Body of pancreas (tissue), 4 donors: Measurements from ENCODE around the gene CHCHD5.

ENCODE experiments used
- POLR2A ChIP-seq, 3 donors: fragments of 450-650 bp; IDR thresholded peaks; one replicate each; pipeline ENCODE4 v1.6.1; 2016; ENCODE audit warnings: antibody characterized with exemption in 3 of 3, mild to moderate bottlenecking in 2 of 3
- TF ChIP-seq, protein P1 (sequence below), 7 experiments: fragments of 450-650 bp in 4 of 7; fragments of 200-600 bp in 3 of 7; sonication (generic) in 3 of 7; IDR thresholded peaks; one replicate each; pipeline ENCODE4 v1.5.1; 2016 to 2019; ENCODE audit warnings: antibody characterized with exemption in 7 of 7

GRCh38 chr2:112534826-112535225, 49.6 kb upstream of the CHCHD5 start:
- TF ChIP-seq, protein P1, sequence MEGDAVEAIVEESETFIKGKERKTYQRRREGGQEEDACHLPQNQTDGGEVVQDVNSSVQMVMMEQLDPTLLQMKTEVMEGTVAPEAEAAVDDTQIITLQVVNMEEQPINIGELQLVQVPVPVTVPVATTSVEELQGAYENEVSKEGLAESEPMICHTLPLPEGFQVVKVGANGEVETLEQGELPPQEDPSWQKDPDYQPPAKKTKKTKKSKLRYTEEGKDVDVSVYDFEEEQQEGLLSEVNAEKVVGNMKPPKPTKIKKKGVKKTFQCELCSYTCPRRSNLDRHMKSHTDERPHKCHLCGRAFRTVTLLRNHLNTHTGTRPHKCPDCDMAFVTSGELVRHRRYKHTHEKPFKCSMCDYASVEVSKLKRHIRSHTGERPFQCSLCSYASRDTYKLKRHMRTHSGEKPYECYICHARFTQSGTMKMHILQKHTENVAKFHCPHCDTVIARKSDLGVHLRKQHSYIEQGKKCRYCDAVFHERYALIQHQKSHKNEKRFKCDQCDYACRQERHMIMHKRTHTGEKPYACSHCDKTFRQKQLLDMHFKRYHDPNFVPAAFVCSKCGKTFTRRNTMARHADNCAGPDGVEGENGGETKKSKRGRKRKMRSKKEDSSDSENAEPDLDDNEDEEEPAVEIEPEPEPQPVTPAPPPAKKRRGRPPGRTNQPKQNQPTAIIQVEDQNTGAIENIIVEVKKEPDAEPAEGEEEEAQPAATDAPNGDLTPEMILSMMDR (IDR thresholded peaks at IDR 0.05), result no peak
- no peak for TF ChIP-seq POLR2A (IDR thresholded peaks at IDR 0.05)
